Glutamatergic neuron (in vitro differentiated cells): Measurements from ENCODE around the gene GTF2A1. TPM values are rescaled to one million over a fixed set of nuclear protein-coding genes. Genes with fewer than 3 reads are reported as not detected.
A peak's percentile ranks its signal among the peaks of the same experiment; 100 is the strongest.

Source experiments
- DNase-seq: peaks from one replicate; pipeline ENCODE4 v3.0.0; 2022
- H3K27ac Mint-ChIP-seq: one replicate; pipeline ENCODE4 v1.8.0; 2020; ENCODE audit warnings: mild to moderate bottlenecking, mixed read lengths, inconsistent platforms; ENCODE audit not compliant: unreplicated experiment
- H3K27me3 Mint-ChIP-seq: one replicate; pipeline ENCODE4 v1.8.0; 2020; ENCODE audit warnings: mild to moderate bottlenecking, moderate library complexity, mixed read lengths, inconsistent platforms; ENCODE audit not compliant: unreplicated experiment
- H3K36me3 Mint-ChIP-seq: one replicate; pipeline ENCODE4 v1.8.0; 2020; ENCODE audit warnings: mild to moderate bottlenecking, mixed read lengths, inconsistent platforms; ENCODE audit not compliant: unreplicated experiment
- H3K4me1 Mint-ChIP-seq: one replicate; pipeline ENCODE4 v1.8.0; 2020; ENCODE audit warnings: mild to moderate bottlenecking, low read depth, mixed read lengths, inconsistent platforms; ENCODE audit not compliant: unreplicated experiment
- H3K4me3 Mint-ChIP-seq: one replicate; pipeline ENCODE4 v1.8.0; 2020; ENCODE audit warnings: mild to moderate bottlenecking, mixed read lengths, inconsistent platforms; ENCODE audit not compliant: unreplicated experiment
- H3K9me3 Mint-ChIP-seq: one replicate; pipeline ENCODE4 v1.8.0; 2020; ENCODE audit warnings: mild to moderate bottlenecking, moderate library complexity, mixed read lengths, inconsistent platforms; ENCODE audit not compliant: unreplicated experiment
- total RNA-seq: library from RNA; stranded (reverse); fragmentation: NEBNext Ultra II Directional; extraction: Animal tissue kit (Norgen Biotek cat#: 25700); gene quantifications from one replicate; pipeline ENCODE4 v1.2.1, GENCODE V29; 2021; ENCODE audit not compliant: unreplicated experiment
- TF ChIP-seq, protein P1 (sequence below): fragments of 200-600 bp; sonication (generic); IDR thresholded peaks from one replicate; pipeline ENCODE4 v1.5.0; 2021; ENCODE audit not compliant: partially characterized antibody, unreplicated experiment

The GTF2A1 gene
- total RNA-seq, 1 donor from 2014 or later, result 62.3 TPM

DNA sequence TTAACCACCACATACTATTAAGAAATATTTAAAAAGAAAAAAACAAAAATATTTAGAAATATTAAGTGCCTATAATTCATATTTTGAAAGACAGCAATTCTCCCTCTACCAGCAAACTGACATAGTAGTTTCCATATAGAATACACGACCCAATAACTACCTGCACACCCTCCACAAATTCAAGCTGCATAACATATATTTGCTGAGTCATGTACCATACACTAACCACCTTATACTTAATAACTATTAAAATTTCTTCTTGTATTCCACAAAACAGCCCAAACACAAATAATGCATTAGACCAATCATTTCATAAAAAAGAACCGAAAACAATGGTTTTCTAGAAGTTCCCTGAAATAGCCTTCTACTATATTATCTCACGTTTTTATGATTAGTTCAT, 21.7 kb downstream of the GTF2A1 start:
- H3K27me3 Mint-ChIP-seq, result peaks cover 2% of the 10 kb centered on the region
- H3K9me3 Mint-ChIP-seq, result no peaks in the 10 kb centered on the region
- H3K36me3 Mint-ChIP-seq, result no peaks in the 10 kb centered on the region
- DNase-seq, result no peak
- TF ChIP-seq, protein P1, sequence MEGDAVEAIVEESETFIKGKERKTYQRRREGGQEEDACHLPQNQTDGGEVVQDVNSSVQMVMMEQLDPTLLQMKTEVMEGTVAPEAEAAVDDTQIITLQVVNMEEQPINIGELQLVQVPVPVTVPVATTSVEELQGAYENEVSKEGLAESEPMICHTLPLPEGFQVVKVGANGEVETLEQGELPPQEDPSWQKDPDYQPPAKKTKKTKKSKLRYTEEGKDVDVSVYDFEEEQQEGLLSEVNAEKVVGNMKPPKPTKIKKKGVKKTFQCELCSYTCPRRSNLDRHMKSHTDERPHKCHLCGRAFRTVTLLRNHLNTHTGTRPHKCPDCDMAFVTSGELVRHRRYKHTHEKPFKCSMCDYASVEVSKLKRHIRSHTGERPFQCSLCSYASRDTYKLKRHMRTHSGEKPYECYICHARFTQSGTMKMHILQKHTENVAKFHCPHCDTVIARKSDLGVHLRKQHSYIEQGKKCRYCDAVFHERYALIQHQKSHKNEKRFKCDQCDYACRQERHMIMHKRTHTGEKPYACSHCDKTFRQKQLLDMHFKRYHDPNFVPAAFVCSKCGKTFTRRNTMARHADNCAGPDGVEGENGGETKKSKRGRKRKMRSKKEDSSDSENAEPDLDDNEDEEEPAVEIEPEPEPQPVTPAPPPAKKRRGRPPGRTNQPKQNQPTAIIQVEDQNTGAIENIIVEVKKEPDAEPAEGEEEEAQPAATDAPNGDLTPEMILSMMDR, result no peak
- no peak overlapping the region for H3K27ac Mint-ChIP-seq
- H3K4me3 Mint-ChIP-seq, result no peak overlapping the region
- peaks cover 2% of the 10 kb centered on the region for H3K4me1 Mint-ChIP-seq

DNA sequence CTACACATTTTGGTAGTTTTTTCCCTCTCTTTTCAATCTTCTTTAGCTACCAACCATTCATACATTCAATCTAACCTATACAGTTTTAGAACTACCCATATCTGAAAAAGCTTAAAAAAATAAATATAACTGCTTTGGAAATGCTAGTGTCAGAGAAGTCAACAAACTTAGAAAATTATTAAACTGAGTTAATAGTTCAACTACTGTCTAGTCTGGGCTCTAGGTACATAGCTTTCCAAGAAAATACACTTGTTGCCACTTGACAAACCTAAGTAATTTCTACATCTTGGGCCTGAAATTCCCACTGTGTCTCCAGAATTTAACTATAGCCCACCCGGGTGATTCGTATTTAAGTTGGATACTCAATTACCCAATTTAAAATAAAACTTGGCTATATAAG, 22.1 kb downstream of the GTF2A1 start:
- TF ChIP-seq, protein P1, result no peak
- Mint-ChIP-seq H3K36me3 (no peaks in the 10 kb centered on the region), H3K9me3 (no peaks in the 10 kb centered on the region)

DNA sequence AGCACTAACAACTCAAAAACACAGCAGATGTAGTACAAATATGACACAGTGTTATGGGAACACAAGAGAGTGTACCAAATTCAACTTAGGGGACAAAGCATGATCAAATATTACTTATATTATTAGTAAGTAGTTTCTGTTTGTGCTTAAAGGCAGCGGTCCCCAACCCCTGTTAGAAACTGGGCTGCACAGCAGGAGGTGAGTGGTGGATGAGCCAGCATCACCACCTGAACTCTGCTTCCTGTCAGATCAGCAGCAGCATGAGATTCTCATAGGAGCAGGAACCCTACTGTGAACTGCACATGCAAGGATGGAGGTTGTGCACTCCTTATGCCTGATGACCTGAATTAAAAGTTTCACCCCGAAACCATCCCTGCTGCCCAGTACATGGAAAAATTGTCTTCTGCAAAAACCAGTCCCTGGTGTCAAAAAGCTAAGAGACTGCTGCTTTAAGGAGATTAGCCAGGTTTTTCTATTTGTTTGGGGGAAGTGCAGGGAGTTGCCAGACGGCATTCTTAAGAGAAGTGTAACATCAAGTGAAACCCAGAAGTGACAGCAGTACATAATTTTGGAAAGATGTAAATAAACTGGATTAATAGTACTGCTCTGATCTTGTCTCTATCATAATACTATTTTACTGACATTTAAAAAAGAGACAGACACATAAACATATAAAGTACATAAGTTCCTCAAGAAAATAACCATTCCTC, 26.7 kb downstream of the GTF2A1 start:
- H3K4me3 Mint-ChIP-seq, result no peak overlapping the region
- H3K27me3 Mint-ChIP-seq, result peaks cover 2% of the 10 kb centered on the region
- no peak for DNase-seq
- H3K4me1 Mint-ChIP-seq, result peaks cover 7% of the 10 kb centered on the region
- peak overlapping the region; percentile 13 for H3K27ac Mint-ChIP-seq
- TF ChIP-seq, protein P1, result no peak
- no peaks in the 10 kb centered on the region for H3K36me3 Mint-ChIP-seq
- H3K9me3 Mint-ChIP-seq, result no peaks in the 10 kb centered on the region

More for the DNA sequence above, 22.1 kb downstream of the GTF2A1 start:
- no peak overlapping the region for H3K4me3 Mint-ChIP-seq
- peaks cover 2% of the 10 kb centered on the region for H3K27me3 Mint-ChIP-seq
- no peaks in the 10 kb centered on the region for H3K4me1 Mint-ChIP-seq
- DNase-seq, result no peak
- H3K27ac Mint-ChIP-seq, result no peak overlapping the region

DNA sequence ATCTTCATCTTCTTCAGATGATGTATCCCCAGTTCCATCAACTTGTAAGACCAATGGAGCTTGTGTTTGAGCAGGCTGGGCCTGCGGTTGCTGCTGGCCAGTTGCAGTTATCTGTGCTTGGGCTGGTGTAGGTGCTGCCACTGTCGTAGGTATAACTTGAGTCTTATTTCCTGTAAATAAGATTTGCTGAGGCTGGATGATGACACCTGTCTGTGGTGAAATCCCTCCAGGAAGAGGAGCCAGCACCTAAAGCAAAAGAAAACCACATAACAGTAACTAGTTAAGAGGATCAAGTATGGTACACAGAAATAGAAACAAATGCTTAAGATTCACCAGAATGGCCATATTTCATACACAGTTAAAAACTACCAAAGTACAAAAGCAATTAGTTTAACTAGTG, 28.2 kb downstream of the GTF2A1 start:
- Mint-ChIP-seq H3K27me3 (peaks cover under 1% of the 10 kb centered on the region), H3K9me3 (no peaks in the 10 kb centered on the region), H3K4me1 (peaks cover 7% of the 10 kb centered on the region), H3K36me3 (no peaks in the 10 kb centered on the region), H3K27ac (no peak overlapping the region), H3K4me3 (no peak overlapping the region)
- TF ChIP-seq, protein P1, result no peak
- no peak for DNase-seq

DNA sequence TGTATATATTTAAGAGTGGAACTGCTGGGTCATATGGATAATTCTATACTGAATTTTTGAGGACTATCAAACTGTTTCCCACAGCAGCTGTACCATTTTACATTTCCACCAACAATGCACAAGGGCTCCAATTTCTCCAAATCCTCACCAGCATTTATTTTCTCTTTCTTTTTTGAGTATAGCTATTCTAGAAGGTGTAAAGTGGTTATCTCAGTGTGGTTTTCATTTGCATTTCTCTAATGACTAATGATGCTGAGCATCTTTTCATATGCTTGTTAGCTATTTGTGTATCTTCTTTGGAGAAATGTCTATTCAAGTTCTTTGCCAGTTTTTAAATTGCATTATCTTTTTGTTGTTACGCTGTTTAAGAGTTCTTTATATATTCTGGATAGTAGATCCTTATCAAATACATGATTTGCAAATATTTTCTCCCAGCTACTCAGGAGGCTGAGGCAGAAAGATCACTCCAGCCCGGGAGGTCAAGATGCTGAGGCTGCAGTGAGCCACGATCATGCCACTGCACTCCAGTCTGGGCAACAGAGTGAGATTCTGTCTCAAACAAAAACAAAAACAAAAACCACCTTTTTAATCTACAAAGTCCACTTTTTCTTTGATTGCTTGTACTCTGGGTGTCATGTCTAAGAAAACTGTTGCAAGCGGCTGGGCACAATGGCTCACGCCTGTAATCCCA, 32.8 kb downstream of the GTF2A1 start:
- TF ChIP-seq, protein P1, result no peak
- no peak for DNase-seq
- no peak overlapping the region for H3K27ac Mint-ChIP-seq

More for the DNA sequence above, 32.8 kb downstream of the GTF2A1 start:
- Mint-ChIP-seq H3K9me3 (no peaks in the 10 kb centered on the region), H3K27me3 (no peaks in the 10 kb centered on the region), H3K4me1 (peaks cover 7% of the 10 kb centered on the region), H3K36me3 (no peaks in the 10 kb centered on the region), H3K4me3 (no peak overlapping the region)
